Spleen (tissue), 11 donors: Measurements from ENCODE around the gene NRCAM. TPM values are rescaled to one million over a fixed set of nuclear protein-coding genes. Genes with fewer than 3 reads are reported as not detected.

Experiments
- DNase-seq: peaks from one replicate; pipeline ENCODE4 v3.0.0-alpha.2; 2020
- H3K27ac ChIP-seq, 8 donors: fragments of 200-600 bp; sonication (generic) in 7 of 8; 1 replicate in 4 of 8; 2 replicates in 4 of 8; pipeline versions ENCODE4 v1.5.0 to v1.8.0; 2016 to 2021; ENCODE audit warnings: inconsistent platforms in 4 of 8, mild to moderate bottlenecking in 4 of 8, moderate library complexity in 1 of 8
- H3K27me3 ChIP-seq, 7 donors: fragments of 200-600 bp; sonication (generic) in 6 of 7; replicated peaks in 1 of 7; 1 replicate in 4 of 7; 2 replicates in 3 of 7; pipeline versions ENCODE4 v1.5.0 to v1.8.0; 2016 to 2021; ENCODE audit warnings: inconsistent platforms in 3 of 7, mild to moderate bottlenecking in 1 of 7
- H3K36me3 ChIP-seq, 6 donors: fragments of 200-600 bp; sonication (generic) in 5 of 6; 1 replicate in 4 of 6; 2 replicates in 2 of 6; pipeline versions ENCODE4 v1.5.0 to v1.8.0; 2016 to 2021; ENCODE audit warnings: inconsistent platforms in 2 of 6
- H3K4me1 ChIP-seq, 6 donors: fragments of 200-600 bp; sonication (generic) in 5 of 6; 1 replicate in 3 of 6; 2 replicates in 3 of 6; pipeline versions ENCODE4 v1.5.0 to v1.8.0; 2016 to 2021; ENCODE audit warnings: inconsistent platforms in 3 of 6
- H3K4me3 ChIP-seq, 8 donors: fragments of 200-600 bp; sonication (generic) in 7 of 8; 1 replicate in 4 of 8; 2 replicates in 4 of 8; pipeline versions ENCODE4 v1.5.0 to v1.8.0; 2016 to 2021; ENCODE audit warnings: inconsistent platforms in 4 of 8, mild to moderate bottlenecking in 4 of 8, moderate library complexity in 2 of 8
- H3K9me3 ChIP-seq, 8 donors: fragments of 200-600 bp; sonication (generic) in 7 of 8; 1 replicate in 4 of 8; 2 replicates in 4 of 8; pipeline versions ENCODE4 v1.5.0 to v1.8.0; 2016 to 2021; ENCODE audit warnings: inconsistent platforms in 4 of 8
- CTCF ChIP-seq, 11 experiments: fragments of 200-600 bp in 7 of 11; fragments of 450-650 bp in 4 of 11; sonication (generic) in 4 of 11; IDR thresholded peaks in 8 of 11; conservative IDR thresholded peaks in 3 of 11; 1 replicate in 7 of 11; 2 replicates in 4 of 11; pipeline versions ENCODE4 v1.4.0 to v1.8.0; 2016 to 2021; ENCODE audit warnings: antibody characterized with exemption in 11 of 11, inconsistent platforms in 4 of 11, mild to moderate bottlenecking in 1 of 11
- POLR2A ChIP-seq, 3 donors: fragments of 450-650 bp; IDR thresholded peaks; one replicate each; pipeline ENCODE4 v1.5.1; 2017; ENCODE audit warnings: antibody characterized with exemption in 3 of 3, mild to moderate bottlenecking in 1 of 3
- POLR2AphosphoS5 ChIP-seq, 3 donors: sonication (generic); formaldehyde crosslinking; IDR thresholded peaks; one replicate each; pipeline ENCODE4 v1.5.1; 2017; ENCODE audit warnings: antibody characterized with exemption in 3 of 3
- WGBS, 5 donors: extraction: QIAGEN DNeasy Blood & Tissue Kit in 3 of 5; methylation state at CpG; one replicate each; pipeline versions ENCODE4 v1.1.5 to v1.1.7; 2013 to 2018; 5-methylcytosine and 5-hydroxymethylcytosine counted together
- intact Hi-C: fragments of 100-400 bp; cut with DNase I; formaldehyde crosslinking; loops from one replicate; pipeline ENCODE4 v1.15.0; 2023; ENCODE audit warnings: low total_unique reads
- polyA plus RNA-seq, 3 donors: library from polyadenylated mRNA; stranded (reverse); fragments of 200-250 nt; gene quantifications; one replicate each; pipeline ENCODE4 v1.2.1, GENCODE V29; 2013
- total RNA-seq, 7 donors: library from RNA; depleted of rRNA in 3 of 7; stranded (reverse); fragments of >200 nt in 3 of 7; fragmentation: NEBNext Ultra II Directional in 4 of 7; extraction: Animal tissue kit (Norgen Biotek cat#: 25700) in 4 of 7; gene quantifications; one replicate each; pipeline versions ENCODE4 v1.1.0 to v1.2.1, GENCODE V29; 2016 to 2021
- donor health status: healthy with polysubstance abuse.
- donor health status: DM: no; HTN: no; CAD: no; lungs with moderate emphysema.
- donor health status: DM: no; HTN: no; CAD: no.
- donor health status: Bipolar disorder and iron deficiency.
- donor health status: healthy.
- donor health status: DM: no; HTN: no; CAD: no.
- donor health status: DM: yes; HTN: yes; CAD: no.

The NRCAM gene
- total and polyA plus RNA-seq, 10 donors: 4.1 to 88.5 (median 15.0) TPM

- no peak overlapping the region for H3K4me3 ChIP-seq
- no peak for DNase-seq
- peaks cover 0 to 13% (median 2%) of the 10 kb centered on the region in 6 donors for H3K4me1 ChIP-seq
These were observed 145.9 kb downstream of the NRCAM start for GRCh38 chr7:108310351-108310750.

GRCh38 chr7:108308903-108309302 is 147.3 kb downstream of the NRCAM start:
- peak overlapping the region in 5 of 8 donors; percentile 55 to 68 (median 66) for H3K27ac ChIP-seq
- TF ChIP-seq CTCF (IDR thresholded peaks at IDR 0.05 in 8 of 11, conservative IDR thresholded peaks at IDR 0.05 in 3 of 11) (no peak), POLR2AphosphoS5 (IDR thresholded peaks at IDR 0.05) (peak in 1 of 3 donors; percentile 70)
- 40 to 70% (median 56%) methylated on average over 2 of the region's 2 CpGs for WGBS, 5 donors

More at GRCh38 chr7:108310351-108310750, 145.9 kb downstream of the NRCAM start:
- Histone ChIP-seq H3K27ac (peak overlapping the region in 7 of 8 donors; percentile 12 to 67 (median 64)), H3K9me3 (no peaks in the 10 kb centered on the region), H3K27me3 (no peaks in the 10 kb centered on the region), H3K36me3 (no peaks in the 10 kb centered on the region)
- TF ChIP-seq CTCF (IDR thresholded peaks at IDR 0.05 in 8 of 11, conservative IDR thresholded peaks at IDR 0.05 in 3 of 11) (no peak), POLR2AphosphoS5 (IDR thresholded peaks at IDR 0.05) (no peak), POLR2A (IDR thresholded peaks at IDR 0.05) (no peak)
- 39 to 58% (median 47%) methylated on average over 2 of the region's 2 CpGs for WGBS, 5 donors
- intact Hi-C loops: no loop called here

GRCh38 chr7:108308276-108308675 is 148.0 kb downstream of the NRCAM start:
- no peaks in the 10 kb centered on the region for H3K36me3 ChIP-seq
- DNase-seq: no peak
- peak overlapping the region in 6 of 8 donors; percentile 4 to 68 (median 65) for H3K27ac ChIP-seq
- intact Hi-C loops: no loop called here
- H3K4me3 ChIP-seq: no peak overlapping the region
- 65 to 85% (median 79%) methylated on average over 3 of the region's 3 CpGs for WGBS, 5 donors
- H3K9me3 ChIP-seq: no peaks in the 10 kb centered on the region
- H3K27me3 ChIP-seq: no peaks in the 10 kb centered on the region
- H3K4me1 ChIP-seq: peaks cover 0 to 13% (median 2%) of the 10 kb centered on the region in 6 donors
- TF ChIP-seq CTCF (IDR thresholded peaks at IDR 0.05 in 8 of 11, conservative IDR thresholded peaks at IDR 0.05 in 3 of 11) (no peak), POLR2AphosphoS5 (IDR thresholded peaks at IDR 0.05) (no peak), POLR2A (IDR thresholded peaks at IDR 0.05) (no peak)

More at GRCh38 chr7:108308903-108309302, 147.3 kb downstream of the NRCAM start:
- Histone ChIP-seq H3K27me3 (no peaks in the 10 kb centered on the region), H3K4me1 (peaks cover 0 to 13% (median 2%) of the 10 kb centered on the region in 6 donors), H3K36me3 (no peaks in the 10 kb centered on the region), H3K9me3 (no peaks in the 10 kb centered on the region), H3K4me3 (no peak overlapping the region)
- intact Hi-C loops: no loop called here
- DNase-seq: no peak

- Histone ChIP-seq H3K27ac (peak overlapping the region in 6 of 8 donors; percentile 4 to 68 (median 65)), H3K9me3 (no peaks in the 10 kb centered on the region), H3K4me1 (peaks cover 0 to 13% (median 2%) of the 10 kb centered on the region in 6 donors), H3K27me3 (no peaks in the 10 kb centered on the region), H3K36me3 (no peaks in the 10 kb centered on the region), H3K4me3 (no peak overlapping the region)
- intact Hi-C loops: no loop called here
- TF ChIP-seq CTCF (IDR thresholded peaks at IDR 0.05 in 8 of 11, conservative IDR thresholded peaks at IDR 0.05 in 3 of 11) (no peak), POLR2AphosphoS5 (IDR thresholded peaks at IDR 0.05) (no peak), POLR2A (IDR thresholded peaks at IDR 0.05) (no peak)
- 46 to 89% (median 80%) methylated on average over 2 of the region's 2 CpGs for WGBS, 5 donors
- no peak for DNase-seq
These were observed 148.6 kb downstream of the NRCAM start for GRCh38 chr7:108307595-108307994.
